NAMALWA (cell line): ENCODE measurements around the gene ARHGAP23.
"Not testable (repeated sequence)": the region's sequence is repeated elsewhere in the genome, so short reads cannot be mapped to it uniquely, and the experiment has no call there.

ENCODE experiments used
- DNase-seq: peaks from one replicate; pipeline ENCODE4 v3.0.0-alpha.2; 2015; ENCODE audit warnings: low spot score

ARHGAP23 gene

GRCh38 chr17:38461683-38462082, 33.4 kb downstream of the ARHGAP23 start:
- DNase-seq, result no peak

GRCh38 chr17:38463451-38463858, 35.2 kb downstream of the ARHGAP23 start:
- DNase-seq, result no peak

GRCh38 chr17:38464251-38464722, 36.0 kb downstream of the ARHGAP23 start:
- DNase-seq, result no peak

GRCh38 chr17:38464723-38465390, 36.6 kb downstream of the ARHGAP23 start:
- no peak for DNase-seq

- DNase-seq, result no peak
These were observed 37.4 kb downstream of the ARHGAP23 start for GRCh38 chr17:38465391-38466345.

GRCh38 chr17:38466346-38467315, 38.4 kb downstream of the ARHGAP23 start:
- DNase-seq, result no peak

- DNase-seq, result no peak
These were observed 39.2 kb downstream of the ARHGAP23 start for GRCh38 chr17:38467491-38467890.

- DNase-seq, result no peak
These were observed 41.6 kb downstream of the ARHGAP23 start for GRCh38 chr17:38469875-38470274.

GRCh38 chr17:38471253-38471652, 43.0 kb downstream of the ARHGAP23 start:
- DNase-seq, result not testable (repeated sequence)

- DNase-seq, result peak; percentile 60
These were observed 46.4 kb downstream of the ARHGAP23 start for GRCh38 chr17:38474666-38475065.

- DNase-seq, result no peak
These were observed 48.3 kb downstream of the ARHGAP23 start for GRCh38 chr17:38476549-38476948.

- not testable (repeated sequence) for DNase-seq
These were observed 49.2 kb downstream of the ARHGAP23 start for GRCh38 chr17:38477417-38477816.

- DNase-seq, result not testable (repeated sequence)
These were observed 49.7 kb downstream of the ARHGAP23 start for GRCh38 chr17:38477951-38478350.

- not testable (repeated sequence) for DNase-seq
These were observed 50.4 kb downstream of the ARHGAP23 start for GRCh38 chr17:38478667-38479066.

- DNase-seq, result not testable (repeated sequence)
These were observed 53.9 kb downstream of the ARHGAP23 start for GRCh38 chr17:38482039-38482699.

GRCh38 chr17:38482700-38483043, 54.4 kb downstream of the ARHGAP23 start:
- not testable (repeated sequence) for DNase-seq

GRCh38 chr17:38484242-38485145, 56.2 kb downstream of the ARHGAP23 start:
- DNase-seq, result peak; percentile 85

GRCh38 chr17:38485146-38485468, 56.8 kb downstream of the ARHGAP23 start:
- no peak for DNase-seq

GRCh38 chr17:38485681-38486298, 57.5 kb downstream of the ARHGAP23 start:
- peak; percentile 80 for DNase-seq

- peak; percentile 37 for DNase-seq
These were observed 61.5 kb downstream of the ARHGAP23 start for GRCh38 chr17:38489774-38490173.
